Stimulated activated CD8-positive, alpha-beta memory T cell treated with anti-CD3 and anti-CD28 coated beads, Interleukin-2, amount 100 ng/mL, for 48 hours (primary cell): Measurements from ENCODE around the gene MED10.

Experiments used
- DNase-seq, 2 donors: peaks; one replicate each; pipeline ENCODE4 v3.0.0-alpha.2; 2020; ENCODE audit warnings: low read depth in 2 of 2

The MED10 gene

GRCh38 chr5:6350277-6351090, 27.9 kb downstream of the MED10 start:
- DNase-seq, result no peak

- no peak for DNase-seq
These were observed 29.0 kb downstream of the MED10 start for GRCh38 chr5:6349387-6349786.

DNA sequence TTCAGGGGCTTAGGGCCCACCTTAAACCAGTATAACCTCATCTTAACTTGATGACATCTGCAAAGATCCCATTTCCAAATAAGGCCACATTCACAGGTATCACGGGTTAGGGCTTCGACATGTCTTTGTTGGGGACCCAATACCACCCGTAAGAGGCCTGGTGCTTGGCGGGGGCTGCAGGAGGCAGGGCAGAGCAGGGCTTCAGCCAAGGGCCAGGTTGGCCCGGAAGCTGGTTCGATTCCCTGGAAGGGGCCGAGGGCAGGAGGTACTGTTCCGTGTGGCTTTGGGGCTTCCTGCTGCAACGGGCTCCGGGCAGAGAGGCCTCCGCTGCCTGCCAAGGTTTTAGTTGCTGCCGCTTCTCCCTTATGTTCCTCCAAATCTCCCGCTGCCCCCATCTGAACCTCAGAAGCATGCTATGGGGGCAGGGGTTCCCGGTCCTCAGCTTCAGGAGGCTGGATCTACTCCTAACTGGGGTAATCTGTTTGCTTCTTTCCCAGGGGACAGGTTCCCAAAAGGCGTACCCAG, 29.8 kb downstream of the MED10 start:
- DNase-seq, result no peak

DNA sequence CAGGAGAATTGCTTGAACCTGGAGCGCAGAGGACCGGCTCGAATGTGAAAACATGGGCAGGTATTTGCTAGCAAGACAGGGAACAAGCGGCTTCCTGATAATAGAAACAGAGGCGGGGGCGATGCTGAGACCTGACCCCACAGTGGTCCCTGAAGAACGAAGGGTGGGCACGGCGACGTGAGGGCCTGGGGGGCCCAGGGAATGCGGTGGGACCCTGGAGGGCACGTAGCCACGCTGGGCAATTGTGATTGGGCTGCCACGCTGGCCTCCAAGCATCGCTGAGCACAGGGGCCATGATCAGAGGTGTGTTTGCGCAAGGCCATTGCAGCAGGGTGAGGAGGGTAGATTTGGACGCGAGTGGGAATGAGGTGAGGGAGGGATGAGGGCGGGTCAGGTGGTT, 30.7 kb downstream of the MED10 start:
- no peak for DNase-seq

DNA sequence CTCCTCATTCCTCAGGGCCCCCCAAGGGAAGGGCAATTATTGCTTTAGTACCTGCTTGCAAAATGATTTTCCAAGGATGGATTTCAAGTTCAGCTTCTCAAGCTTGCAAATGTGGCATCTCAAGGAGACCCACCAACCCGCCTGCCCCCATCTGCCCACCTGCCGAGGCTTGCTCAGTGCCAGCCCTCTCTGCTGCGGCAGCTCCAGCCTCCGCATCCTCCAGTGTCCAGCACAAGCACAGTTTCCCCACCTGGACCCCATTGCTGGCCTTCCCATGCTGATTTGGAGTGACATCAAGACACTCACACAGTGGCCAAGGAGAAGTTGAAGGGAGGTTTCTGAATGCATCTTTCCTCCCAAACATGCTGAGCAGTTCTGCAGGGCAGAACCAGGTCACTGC, 31.2 kb downstream of the MED10 start:
- no peak for DNase-seq

GRCh38 chr5:6344593-6344989, 33.8 kb downstream of the MED10 start:
- DNase-seq, result no peak

DNA sequence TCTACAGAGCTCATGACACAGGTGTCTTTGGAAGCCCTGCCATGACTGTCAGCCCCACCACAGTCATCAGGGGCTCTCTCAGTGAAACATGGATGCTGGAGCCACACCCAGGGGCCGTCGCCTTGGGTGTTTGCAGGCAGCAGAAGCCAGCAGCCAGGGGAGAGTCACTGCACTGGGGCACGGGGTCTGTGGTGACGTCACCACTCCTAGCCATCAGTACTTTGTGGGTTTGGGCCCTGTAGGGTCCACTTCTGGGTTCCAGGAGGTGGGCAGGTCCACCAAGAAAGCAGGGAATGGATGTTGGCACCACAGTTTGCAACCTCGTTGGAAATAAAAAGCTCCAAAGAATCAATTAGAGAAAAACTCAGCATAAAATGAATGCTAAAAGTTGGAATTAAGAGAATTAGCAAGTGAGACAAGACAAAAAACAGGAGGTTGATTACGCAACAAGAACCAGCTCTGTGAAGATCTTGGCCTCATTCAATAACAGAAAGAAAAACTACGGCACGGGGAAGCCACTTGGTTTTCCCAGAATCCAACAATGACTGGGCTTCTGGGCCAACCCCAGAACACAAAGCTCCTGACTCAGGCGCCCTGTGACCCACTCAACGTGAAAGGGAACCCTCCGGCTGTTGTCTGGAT, 34.3 kb downstream of the MED10 start:
- no peak for DNase-seq

DNA sequence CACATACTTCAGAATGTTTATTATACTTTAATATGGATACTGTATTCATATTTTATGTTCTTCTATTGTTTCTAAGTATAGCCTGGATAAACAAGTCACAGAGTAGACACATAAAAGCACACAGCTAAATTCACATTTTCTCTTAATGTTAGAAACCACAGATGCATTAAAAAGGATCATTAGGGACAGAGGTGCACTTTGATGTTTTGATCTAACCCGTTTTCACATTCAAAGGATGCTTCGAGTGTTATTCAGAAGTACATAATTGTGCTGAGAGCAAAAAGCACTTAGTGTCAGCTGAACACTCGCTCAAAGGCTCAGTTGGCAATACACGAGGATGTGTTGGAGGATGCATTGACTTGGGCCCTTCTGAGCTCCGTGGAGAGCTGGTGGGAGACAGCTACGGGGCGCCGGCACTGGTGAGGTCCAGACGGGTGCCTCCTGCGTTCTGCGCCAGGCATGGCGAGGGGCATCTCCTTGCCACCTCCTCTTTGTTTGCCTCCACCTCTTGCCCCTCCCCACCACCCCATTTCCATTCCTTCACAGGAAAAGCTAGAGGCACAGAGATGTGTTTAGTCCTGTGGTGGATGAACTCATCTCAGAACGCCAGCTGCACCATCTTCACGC, 35.5 kb downstream of the MED10 start:
- no peak for DNase-seq

- DNase-seq, result no peak
These were observed 38.2 kb downstream of the MED10 start for GRCh38 chr5:6340100-6340499.

- DNase-seq, result no peak
These were observed 39.5 kb downstream of the MED10 start for GRCh38 chr5:6338871-6339270.

- no peak for DNase-seq
These were observed 40.2 kb downstream of the MED10 start for GRCh38 chr5:6338135-6338534.

GRCh38 chr5:6333182-6333905, 45.0 kb downstream of the MED10 start:
- DNase-seq, result no peak

GRCh38 chr5:6328173-6328572, 50.2 kb downstream of the MED10 start:
- no peak for DNase-seq

GRCh38 chr5:6326776-6327175, 51.6 kb downstream of the MED10 start:
- no peak for DNase-seq

GRCh38 chr5:6322163-6322713, 56.1 kb downstream of the MED10 start:
- no peak for DNase-seq
